HG03045 (cell line): ENCODE data around the gene EEFSEC.

Experiments used
- ATAC-seq: cut with Tn5 transposase; IDR thresholded peaks from one replicate; pipeline ENCODE4 v1.9.1; 2021; ENCODE audit warnings: mild to moderate bottlenecking, moderate library complexity; ENCODE audit not compliant: unreplicated experiment

Gene EEFSEC, protein sequence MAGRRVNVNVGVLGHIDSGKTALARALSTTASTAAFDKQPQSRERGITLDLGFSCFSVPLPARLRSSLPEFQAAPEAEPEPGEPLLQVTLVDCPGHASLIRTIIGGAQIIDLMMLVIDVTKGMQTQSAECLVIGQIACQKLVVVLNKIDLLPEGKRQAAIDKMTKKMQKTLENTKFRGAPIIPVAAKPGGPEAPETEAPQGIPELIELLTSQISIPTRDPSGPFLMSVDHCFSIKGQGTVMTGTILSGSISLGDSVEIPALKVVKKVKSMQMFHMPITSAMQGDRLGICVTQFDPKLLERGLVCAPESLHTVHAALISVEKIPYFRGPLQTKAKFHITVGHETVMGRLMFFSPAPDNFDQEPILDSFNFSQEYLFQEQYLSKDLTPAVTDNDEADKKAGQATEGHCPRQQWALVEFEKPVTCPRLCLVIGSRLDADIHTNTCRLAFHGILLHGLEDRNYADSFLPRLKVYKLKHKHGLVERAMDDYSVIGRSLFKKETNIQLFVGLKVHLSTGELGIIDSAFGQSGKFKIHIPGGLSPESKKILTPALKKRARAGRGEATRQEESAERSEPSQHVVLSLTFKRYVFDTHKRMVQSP

DNA sequence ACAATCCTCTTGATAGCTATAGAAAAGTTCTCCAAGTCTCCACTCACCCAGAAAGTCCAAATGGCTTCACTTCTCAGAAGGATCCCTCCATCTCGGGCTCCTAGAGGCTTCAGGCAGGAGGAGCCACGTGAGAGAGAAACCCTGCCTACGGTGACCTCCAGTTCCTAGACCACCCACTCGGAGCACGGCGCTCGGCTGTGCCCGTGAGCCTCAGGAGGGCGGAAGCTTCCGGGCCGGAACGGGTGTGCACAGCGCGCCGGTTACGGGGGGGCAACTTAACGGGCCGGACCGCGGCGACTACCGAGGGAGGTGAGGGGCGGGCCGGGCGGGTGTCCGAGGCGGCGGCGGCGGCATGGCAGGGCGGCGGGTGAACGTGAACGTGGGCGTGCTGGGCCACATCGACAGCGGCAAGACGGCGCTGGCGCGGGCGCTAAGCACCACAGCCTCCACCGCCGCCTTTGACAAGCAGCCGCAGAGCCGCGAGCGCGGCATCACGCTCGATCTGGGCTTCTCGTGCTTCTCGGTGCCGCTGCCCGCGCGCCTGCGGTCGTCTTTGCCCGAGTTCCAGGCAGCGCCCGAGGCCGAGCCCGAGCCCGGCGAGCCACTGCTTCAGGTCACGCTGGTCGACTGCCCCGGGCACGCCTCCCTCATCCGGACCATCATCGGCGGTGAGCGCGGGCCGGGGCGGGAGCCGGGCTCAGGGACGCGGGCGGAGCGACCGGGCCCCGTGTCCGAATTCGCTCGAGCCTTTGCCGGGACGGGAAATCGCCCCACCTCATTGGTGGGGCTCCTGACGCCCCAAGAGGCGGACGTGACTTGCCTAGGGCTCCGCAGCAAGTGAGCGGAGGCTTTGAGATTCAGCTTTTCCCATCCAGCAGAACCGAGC, at the start of gene EEFSEC:
Gene EEFSEC, plus strand, starts transcription at position 326 of the 886 bp plus-strand sequence. Its CDS starts 27 bp downstream, at position 353.
- ATAC-seq, result peak; percentile 92

GRCh38 chr3:128107834-128108233, 45.4 kb upstream of the EEFSEC start:
- ATAC-seq, result no peak

DNA sequence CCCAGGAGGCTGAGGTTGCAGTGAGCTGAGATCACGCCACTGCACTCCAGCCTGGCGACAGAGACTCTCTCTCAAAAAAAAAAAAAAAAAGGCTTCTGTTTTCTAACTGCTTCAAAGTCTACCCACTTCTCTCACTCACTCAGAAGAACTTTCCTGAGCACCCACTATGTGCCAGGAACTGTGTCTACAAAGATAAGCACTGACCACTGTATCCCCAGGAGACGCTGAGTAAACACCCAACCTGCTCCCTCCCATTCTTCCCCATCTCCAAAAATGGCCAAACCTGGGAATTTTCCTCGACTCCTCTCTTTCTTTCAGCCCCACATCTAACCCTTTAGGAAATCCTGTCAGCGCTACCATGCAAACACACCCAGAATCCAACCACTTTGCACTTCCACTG, 42.1 kb upstream of the EEFSEC start:
- no peak for ATAC-seq

DNA sequence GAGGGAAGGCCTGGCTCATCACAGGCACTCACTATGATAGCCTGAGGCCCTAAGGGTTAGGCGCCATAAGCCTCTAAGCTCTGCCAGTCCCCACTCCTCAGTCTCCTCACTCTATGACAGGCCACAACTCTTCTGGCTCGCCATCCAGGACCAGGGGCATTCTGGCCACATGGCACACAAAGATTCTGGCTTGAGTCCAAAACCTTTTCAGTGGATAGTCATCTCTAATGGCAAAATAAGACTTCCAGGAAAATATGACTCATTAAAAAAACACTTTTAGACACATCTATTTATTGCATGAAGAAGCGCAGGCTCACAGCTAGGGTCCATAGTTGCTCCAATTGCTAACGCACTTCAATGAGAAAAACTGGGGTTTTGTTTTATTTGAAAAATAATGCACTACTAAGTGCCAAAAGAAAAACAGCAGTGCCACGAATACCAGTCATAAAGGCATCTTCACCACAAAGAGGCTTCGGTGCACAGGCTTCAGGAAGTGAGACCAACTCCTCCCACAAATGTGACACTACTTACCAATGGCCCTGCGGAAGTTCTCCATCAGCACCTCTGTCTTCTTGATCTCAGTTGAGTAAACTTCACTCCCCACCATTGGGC, 40.8 kb upstream of the EEFSEC start:
- ATAC-seq, result no peak

DNA sequence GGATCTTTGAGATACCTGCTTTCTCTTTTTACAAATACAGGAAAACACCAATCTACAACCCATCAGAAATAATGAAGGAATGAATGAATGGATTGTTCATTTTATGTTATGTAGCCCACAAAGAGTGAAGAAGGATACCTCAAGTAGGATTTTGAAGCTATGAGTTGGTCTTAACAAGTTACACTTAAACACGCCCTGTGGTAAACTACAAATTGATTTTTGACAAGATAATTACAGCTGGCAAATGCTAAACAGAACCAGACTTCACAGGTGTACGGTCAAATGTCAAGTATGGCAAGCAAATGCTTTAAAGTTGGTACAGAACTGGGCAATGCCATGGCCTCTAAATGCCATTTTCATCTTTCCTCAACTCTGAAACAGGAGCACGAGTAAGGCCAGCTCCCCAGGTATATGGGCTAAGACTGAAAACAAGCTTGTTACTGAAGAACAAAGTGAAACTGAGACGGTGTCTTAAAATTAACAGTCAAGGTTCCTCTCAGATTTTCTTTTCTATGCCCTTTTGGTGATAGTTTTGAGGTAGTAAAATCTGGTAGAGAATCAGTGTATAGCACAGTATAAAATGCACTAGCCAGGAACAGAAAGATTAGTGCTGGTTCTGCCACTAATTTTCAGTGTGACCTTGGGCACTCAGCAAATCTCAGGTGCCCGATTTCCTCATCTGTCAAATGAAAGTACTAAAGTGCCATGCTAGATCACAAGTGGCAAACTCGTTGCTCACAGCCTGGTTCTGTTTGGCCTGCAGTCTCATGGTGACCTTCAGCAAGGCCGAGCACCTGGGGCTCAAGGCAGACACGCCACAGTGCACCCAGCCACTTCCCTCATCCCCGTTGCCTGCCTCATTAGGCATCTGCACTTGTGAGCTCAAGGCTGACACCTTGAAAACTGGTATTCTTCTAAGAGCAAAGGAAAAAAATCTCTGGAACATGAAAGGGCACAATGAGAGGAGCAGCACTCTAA, 39.2 kb upstream of the EEFSEC start:
- peak; percentile 56 for ATAC-seq

- no peak for ATAC-seq
Observed at GRCh38 chr3:128122013-128122412, 31.3 kb upstream of the EEFSEC start.

GRCh38 chr3:128123156-128123537, 30.1 kb upstream of the EEFSEC start:
- peak; percentile 2 for ATAC-seq

DNA sequence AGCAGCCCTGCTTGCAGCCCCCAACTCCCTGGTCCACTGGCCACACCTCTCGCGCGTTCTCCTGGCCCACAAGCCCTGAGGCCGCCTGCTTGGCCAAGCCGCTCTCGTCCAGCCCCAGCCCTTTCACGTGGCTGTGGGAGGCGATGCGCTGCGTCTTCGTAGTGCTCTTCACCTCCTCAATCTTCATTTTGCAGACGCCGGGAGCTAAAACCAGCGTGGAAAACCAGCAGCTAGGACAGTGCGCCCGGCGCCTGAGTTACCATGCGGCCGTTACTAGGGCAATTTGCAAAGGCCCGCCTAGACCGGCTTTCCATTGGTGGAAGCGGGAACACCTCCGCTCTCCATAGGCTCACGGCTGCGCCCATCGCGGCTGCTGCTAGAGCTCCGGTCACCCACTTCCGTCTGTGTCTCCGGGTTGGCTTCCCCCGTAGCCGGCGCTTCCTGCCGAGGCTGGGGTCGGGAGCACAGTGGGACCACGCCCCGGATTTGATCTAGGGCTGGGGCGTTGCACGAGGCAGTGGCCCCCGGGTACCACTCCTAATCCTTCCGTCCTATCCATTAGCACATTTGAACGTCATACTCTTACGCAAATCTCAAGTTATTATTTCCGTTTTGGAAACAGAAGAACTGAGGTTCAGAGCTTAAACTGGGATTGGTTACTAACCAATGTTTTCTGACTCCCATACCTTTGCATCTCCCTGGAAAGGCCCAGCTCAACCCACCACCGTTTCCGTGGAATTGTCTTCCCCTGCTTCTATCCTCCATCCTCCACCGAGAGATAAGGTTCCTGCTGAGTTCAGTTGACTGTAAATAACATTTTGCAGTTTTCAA, 29.5 kb upstream of the EEFSEC start, which contains the start of gene RUVBL1:
Gene RUVBL1, minus strand, starts transcription at position 275 of the 831 bp plus-strand sequence. Its CDS starts 88 bp downstream, at position 187.
- ATAC-seq, result peak; percentile 97

- ATAC-seq, result no peak
Observed at GRCh38 chr3:128127236-128127635, 26.0 kb upstream of the EEFSEC start.

DNA sequence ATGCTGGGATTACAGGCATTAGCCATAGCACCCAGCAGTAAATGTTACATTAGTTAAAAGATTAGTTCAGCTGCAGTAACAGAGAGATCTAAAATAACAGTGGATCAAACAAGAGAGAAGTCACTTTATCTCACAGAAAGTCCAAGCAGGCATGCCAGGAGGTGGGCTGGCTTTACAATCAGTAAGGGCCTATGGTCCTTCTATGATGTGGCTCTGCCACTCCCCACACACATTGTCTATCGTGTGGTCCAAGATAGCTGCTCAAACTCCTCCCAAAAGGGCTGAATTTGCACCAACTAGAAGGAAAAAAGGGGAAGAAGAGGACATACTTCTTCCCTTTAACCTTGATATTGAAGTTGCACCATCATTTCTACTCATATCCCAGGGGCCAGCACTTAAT, 25.0 kb upstream of the EEFSEC start:
- ATAC-seq, result no peak

DNA sequence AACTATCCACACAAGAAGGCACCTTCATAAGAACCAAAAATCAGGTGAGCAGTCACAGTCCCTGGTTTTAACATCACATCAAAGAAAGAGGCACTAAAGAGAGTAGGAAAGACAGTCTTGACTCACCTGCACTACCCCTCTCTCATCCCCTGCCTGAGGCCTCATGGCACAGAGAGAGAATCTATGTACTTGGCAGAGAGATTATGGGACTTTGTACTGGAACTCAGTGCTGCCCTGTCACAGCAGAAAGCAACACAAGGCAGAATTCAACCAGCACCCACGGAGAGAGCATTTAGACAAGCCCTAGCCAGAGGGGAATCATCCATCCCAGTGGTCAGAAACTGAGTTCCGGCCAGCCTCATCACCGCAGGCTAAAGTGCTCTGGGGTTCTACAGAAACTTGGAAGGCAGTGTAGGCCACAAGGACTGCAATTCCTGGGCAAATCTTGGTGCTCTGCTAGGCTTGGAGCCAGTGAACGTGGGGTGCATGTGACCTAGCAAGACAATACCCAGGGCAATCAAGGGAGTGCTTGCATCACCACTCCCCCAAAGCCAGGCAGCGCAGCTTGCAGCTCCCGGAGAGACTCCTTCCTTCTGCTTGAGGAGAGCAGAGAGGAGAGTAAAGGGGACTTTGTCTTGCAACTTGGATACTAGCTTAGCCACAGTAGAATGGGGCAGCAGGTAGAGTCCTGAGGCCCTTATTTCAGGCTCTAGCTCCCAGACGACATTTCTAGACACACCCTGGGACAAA, 21.2 kb upstream of the EEFSEC start:
- ATAC-seq, result no peak

GRCh38 chr3:128133273-128133883, 19.9 kb upstream of the EEFSEC start:
- ATAC-seq, result no peak

- ATAC-seq, result no peak
Observed at GRCh38 chr3:128143496-128143895, 9.8 kb upstream of the EEFSEC start.

DNA sequence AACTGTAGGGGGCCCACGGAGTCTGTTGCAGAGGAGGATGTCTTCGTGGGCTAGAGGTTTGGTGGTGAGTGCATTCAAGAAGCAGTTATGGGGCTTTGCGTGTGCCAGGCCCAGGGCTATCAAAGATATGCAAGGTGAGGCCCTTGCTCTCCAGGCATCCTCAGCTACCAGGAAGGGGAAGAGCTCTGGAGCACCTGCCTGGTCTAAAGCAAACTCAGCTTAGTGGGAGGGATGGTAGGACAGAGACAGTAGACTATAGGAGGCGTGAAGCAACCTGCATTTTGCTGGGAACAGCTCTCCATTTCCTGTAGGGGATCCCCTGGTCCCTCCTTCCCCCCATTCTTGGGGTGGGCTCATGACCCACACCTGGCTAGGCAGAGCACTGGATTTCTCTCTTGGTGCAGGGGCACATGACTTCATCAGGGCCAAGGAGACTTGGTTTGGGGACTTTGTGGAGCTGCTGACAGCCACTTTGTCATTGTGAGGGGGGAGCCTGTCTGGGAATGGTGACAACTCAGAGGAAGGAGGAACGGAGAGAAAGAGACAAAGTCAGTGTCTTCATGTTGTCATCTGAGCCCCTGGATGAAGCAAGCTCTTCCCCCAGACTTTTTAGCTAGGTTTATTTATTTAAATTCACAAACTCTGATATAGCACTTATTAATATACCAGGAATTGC, 8.6 kb upstream of the EEFSEC start:
- no peak for ATAC-seq

DNA sequence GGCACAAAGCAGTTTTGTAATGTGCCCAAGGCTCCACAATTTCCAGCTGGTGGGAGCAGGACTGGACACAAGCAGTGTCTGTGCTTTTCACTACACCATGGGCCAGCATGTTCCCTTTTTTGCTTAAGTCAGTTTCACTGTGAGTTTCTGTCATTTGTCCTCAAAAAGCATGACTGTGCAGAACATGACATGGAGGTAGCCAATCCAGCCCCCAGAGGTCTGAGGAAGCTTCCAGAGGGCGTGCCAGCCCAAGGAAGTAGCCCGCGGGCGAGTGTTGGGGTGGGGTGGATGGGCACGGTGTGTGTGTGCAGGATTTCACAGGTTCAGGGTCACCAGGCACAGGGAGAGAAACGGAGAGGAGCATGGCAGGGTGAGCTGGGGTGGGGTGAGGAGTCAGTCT, 8.0 kb upstream of the EEFSEC start:
- no peak for ATAC-seq

DNA sequence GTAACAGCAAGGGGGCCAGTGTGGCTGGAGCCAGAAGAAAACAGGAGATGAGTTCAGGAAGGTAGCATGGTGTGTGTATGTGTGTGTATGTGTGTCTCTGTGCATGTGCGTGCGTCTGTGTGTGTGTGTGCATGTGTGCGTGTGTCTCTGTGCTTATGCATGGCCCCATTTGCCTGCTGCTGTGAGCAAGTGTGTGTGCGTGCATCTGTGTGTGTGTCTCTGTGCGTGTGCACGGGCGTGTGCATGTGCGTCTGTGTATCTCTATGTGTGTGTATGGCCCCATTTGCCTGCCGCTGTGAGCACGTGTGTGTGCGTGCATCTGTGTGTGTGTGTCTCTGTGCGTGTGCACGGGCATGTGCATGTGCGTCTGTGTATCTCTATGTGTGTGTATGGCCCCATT, 7.1 kb upstream of the EEFSEC start:
- ATAC-seq, result no peak

DNA sequence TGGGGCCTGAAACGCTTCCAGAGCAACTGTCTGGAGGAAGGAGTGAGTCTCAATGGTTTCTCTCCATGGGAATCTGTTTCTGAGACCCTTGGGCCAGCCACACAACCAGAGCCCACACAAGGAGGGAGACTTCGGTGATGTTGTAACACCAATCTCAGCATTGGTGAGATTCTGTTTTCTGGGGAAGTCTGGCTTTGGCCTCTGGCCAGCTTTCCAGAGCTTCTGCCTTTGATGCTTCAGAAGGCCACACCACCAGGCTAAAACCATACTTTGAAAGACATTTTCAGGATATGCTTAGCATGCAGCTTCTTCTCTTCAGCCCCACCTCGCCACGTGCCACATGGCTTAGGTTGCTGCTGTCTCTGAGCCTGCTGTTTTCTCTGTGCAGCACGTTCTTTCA, 3.6 kb upstream of the EEFSEC start:
- no peak for ATAC-seq
